HFFc6 (cell line): ENCODE measurements around the gene ITPK1. TPM values are rescaled to one million over a fixed set of nuclear protein-coding genes. Genes with fewer than 3 reads are reported as not detected.

Experiments used
- DNase-seq: peaks from one replicate; pipeline ENCODE4 v3.0.0-alpha.2; 2018
- H3K27ac Mint-ChIP-seq: 2 replicates; pipeline ENCODE4 v1.8.0; 2020; ENCODE audit warnings: mild to moderate bottlenecking, mixed read lengths
- H3K27me3 Mint-ChIP-seq: 2 replicates; pipeline ENCODE4 v1.8.0; 2021; ENCODE audit warnings: mild to moderate bottlenecking, moderate library complexity, mixed read lengths; ENCODE audit not compliant: insufficient read depth
- H3K36me3 Mint-ChIP-seq: 2 replicates; pipeline ENCODE4 v1.8.0; 2021; ENCODE audit warnings: low read depth, mixed read lengths
- H3K4me1 Mint-ChIP-seq: 2 replicates; pipeline ENCODE4 v1.8.0; 2020; ENCODE audit warnings: low read depth, mixed read lengths
- H3K4me3 Mint-ChIP-seq: 2 replicates; pipeline ENCODE4 v1.8.0; 2020; ENCODE audit warnings: mild to moderate bottlenecking, moderate library complexity, mixed read lengths
- H3K9me3 Mint-ChIP-seq: 2 replicates; pipeline ENCODE4 v1.8.0; 2020; ENCODE audit warnings: mild to moderate bottlenecking, mixed read lengths
- total RNA-seq, 6 experiments: library from RNA; stranded (reverse); fragmentation: NEBNext Ultra II Directional; extraction: Animal tissue kit (Norgen Biotek cat#: 25700); gene quantifications; 2 replicates in 1 of 6; 3 replicates in 5 of 6; pipeline ENCODE4 v1.2.3, GENCODE V29; 2021
- TF ChIP-seq, protein P1 (sequence below): fragments of 200-600 bp; sonication (generic); IDR thresholded peaks from 2 replicates; pipeline ENCODE4 v1.5.0; 2021; ENCODE audit warnings: antibody characterized with exemption, mild to moderate bottlenecking

The ITPK1 gene
- total RNA-seq, 6 experiments from 2014 or later: 27.3 to 38.1 (median 32.4) TPM

DNA sequence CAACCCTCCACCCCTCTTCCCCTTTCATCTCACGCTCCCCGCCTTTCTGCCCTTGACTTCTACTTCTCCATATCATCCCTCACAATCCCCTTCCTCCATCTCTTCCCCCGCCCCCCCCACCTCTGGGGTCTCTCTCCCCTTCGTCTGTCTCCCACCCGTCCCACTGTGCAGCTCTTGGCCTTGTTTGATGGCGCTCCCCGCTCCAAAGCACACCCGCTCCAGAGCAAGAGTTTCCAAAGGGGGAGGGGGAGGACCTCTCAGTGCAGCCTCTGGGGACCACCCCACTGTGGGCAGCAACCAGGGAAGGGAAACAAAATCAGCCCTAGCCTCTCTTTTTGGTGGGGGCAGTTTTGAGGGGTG, 192.0 kb downstream of the ITPK1 start:
- H3K36me3 Mint-ChIP-seq: no peaks in the 10 kb centered on the region
- H3K4me3 Mint-ChIP-seq: no peak overlapping the region
- H3K9me3 Mint-ChIP-seq: no peaks in the 10 kb centered on the region
- H3K27me3 Mint-ChIP-seq: peaks cover 29% of the 10 kb centered on the region
- DNase-seq: no peak
- TF ChIP-seq, protein P1, sequence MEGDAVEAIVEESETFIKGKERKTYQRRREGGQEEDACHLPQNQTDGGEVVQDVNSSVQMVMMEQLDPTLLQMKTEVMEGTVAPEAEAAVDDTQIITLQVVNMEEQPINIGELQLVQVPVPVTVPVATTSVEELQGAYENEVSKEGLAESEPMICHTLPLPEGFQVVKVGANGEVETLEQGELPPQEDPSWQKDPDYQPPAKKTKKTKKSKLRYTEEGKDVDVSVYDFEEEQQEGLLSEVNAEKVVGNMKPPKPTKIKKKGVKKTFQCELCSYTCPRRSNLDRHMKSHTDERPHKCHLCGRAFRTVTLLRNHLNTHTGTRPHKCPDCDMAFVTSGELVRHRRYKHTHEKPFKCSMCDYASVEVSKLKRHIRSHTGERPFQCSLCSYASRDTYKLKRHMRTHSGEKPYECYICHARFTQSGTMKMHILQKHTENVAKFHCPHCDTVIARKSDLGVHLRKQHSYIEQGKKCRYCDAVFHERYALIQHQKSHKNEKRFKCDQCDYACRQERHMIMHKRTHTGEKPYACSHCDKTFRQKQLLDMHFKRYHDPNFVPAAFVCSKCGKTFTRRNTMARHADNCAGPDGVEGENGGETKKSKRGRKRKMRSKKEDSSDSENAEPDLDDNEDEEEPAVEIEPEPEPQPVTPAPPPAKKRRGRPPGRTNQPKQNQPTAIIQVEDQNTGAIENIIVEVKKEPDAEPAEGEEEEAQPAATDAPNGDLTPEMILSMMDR: no peak
- H3K27ac Mint-ChIP-seq: no peak overlapping the region
- no peaks in the 10 kb centered on the region for H3K4me1 Mint-ChIP-seq

DNA sequence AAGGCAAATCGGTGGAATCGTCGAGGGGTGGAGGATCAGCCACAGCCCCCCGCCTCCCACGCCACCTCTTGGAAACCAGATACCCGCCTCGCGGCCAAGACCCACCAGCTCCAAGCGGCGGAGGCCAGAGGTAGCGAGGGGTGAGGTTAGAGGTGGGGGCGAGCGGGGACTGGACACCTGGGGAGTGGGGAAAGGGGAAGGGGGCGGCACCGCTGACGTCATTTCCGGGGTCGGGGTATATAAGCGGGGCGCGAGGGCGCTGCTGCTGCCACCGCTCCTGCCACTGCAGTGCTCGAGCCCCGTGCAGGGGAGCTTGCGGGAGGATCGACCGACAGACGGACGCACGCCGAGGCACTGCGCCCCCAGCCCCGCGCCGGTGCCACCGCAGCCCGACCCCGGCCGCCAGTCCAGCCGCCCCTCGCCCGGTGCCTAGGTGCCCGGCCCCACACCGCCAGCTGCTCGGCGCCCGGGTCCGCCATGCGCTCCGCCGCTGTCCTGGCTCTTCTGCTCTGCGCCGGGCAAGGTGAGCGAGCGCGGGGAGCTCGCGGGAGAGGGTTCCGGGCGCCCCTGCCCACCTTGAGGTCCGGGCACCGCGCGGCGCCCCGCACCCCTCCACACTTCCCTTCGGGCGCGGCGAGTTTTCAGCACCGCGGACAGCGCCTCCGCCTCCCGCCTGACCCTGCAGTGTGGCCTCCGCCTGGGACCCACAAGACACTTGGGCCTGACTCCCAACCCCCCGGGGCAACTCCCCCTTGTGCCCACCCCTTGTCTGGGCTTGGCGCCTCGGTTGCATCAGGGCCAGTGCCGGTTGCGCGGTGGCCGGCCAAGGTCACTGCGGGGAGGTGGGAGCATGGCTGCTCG, 192.6 kb downstream of the ITPK1 start, which contains the start of gene CHGA:
Gene CHGA, plus strand, starts transcription at position 268 of the 861 bp plus-strand sequence. Its CDS starts 210 bp downstream, at position 478.
- H3K36me3 Mint-ChIP-seq: no peaks in the 10 kb centered on the region
- H3K27ac Mint-ChIP-seq: no peak within 1 kb of the TSS
- H3K9me3 Mint-ChIP-seq: no peaks in the 10 kb centered on the region
- no peak for DNase-seq
- H3K27me3 Mint-ChIP-seq: peaks cover 31% of the 10 kb centered on the region
- TF ChIP-seq, protein P1: no peak
- H3K4me1 Mint-ChIP-seq: no peaks in the 10 kb centered on the region
- no peak within 1 kb of the TSS for H3K4me3 Mint-ChIP-seq

DNA sequence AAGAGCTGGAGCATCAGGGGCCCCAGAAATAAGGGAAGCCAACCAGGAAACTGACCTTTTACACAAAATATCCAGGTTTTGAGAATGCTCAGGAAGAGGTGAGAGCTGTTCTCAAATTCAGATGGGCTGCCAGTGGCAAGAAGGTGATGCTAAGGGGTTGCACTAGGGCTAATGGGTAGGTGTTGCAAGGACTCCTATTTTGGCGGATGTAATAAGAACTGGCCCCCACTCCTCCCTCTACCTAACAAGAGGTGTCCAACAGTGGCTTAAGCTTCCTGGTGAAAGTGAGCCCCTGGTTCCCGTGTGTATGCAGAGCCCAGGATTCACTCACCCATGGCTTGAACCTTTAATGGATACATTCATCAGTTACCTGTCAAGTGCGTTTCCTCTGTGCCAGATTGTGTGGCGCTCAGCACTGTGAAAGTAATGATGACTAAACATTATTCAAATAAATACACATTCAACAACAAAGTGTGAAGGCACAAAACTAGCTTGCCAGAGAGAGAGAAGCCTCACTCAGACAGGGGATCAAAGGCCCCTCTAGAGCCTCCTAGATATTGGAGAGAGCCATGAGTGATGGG, 193.5 kb downstream of the ITPK1 start:
- Mint-ChIP-seq H3K4me3 (no peak overlapping the region), H3K27me3 (peaks cover 34% of the 10 kb centered on the region), H3K9me3 (no peaks in the 10 kb centered on the region), H3K36me3 (no peaks in the 10 kb centered on the region), H3K27ac (no peak overlapping the region), H3K4me1 (no peaks in the 10 kb centered on the region)
- TF ChIP-seq, protein P1: no peak
- no peak for DNase-seq

DNA sequence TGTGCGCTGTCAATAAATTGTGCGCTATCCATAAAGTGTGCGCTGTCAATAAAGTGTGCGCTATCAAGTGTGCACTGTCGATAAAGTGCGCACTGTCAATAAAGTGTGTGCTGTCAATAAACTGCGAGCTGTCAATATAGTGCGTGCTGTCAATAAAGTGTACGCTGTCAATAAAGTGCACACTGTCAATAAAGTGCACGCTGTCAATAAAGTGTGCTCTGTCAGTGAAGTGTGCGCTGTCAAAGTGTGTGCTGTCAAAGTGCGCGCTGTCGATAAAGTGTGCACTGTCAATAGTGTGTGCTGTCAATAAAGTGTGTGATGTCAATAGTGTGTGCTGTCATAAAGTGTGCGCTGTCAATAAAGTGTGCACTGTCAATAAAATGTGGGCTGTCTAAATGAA, 195.7 kb downstream of the ITPK1 start:
- no peaks in the 10 kb centered on the region for H3K4me1 Mint-ChIP-seq
- H3K9me3 Mint-ChIP-seq: no peaks in the 10 kb centered on the region
- H3K4me3 Mint-ChIP-seq: no peak overlapping the region
- no peak overlapping the region for H3K27ac Mint-ChIP-seq
- TF ChIP-seq, protein P1: no peak
- DNase-seq: no peak
- H3K27me3 Mint-ChIP-seq: peaks cover 34% of the 10 kb centered on the region
- no peaks in the 10 kb centered on the region for H3K36me3 Mint-ChIP-seq

DNA sequence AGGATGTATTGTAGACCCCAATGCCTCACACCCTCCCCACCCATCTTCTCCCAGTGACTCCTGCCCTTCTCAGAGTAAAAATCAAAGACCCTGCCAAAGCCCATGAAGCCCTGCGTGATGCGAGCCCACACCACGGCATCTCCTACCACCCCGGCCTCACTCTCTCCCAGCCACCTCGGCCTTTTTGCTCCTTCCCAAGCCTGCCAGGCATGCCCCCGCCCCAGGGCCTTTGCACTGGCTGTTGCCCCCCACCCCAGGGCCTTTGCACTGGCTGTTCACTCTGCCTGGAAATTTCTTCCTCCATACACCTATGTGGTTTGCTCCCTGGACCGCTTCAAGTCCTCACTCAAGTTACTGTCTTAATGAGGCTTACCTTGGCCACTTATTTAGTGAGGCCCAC, 197.8 kb downstream of the ITPK1 start:
- Mint-ChIP-seq H3K36me3 (no peaks in the 10 kb centered on the region), H3K9me3 (no peaks in the 10 kb centered on the region), H3K27ac (no peak overlapping the region), H3K4me1 (no peaks in the 10 kb centered on the region), H3K4me3 (no peak overlapping the region), H3K27me3 (peaks cover 28% of the 10 kb centered on the region)
- TF ChIP-seq, protein P1: no peak
- DNase-seq: no peak
